Measurements from ENCODE around the gene SHROOM1. TPM values are rescaled to one million over a fixed set of nuclear protein-coding genes. Genes with fewer than 3 reads are reported as not detected.
A peak's percentile ranks its signal among the peaks of the same experiment; 100 is the strongest.

SHROOM1 gene, protein sequence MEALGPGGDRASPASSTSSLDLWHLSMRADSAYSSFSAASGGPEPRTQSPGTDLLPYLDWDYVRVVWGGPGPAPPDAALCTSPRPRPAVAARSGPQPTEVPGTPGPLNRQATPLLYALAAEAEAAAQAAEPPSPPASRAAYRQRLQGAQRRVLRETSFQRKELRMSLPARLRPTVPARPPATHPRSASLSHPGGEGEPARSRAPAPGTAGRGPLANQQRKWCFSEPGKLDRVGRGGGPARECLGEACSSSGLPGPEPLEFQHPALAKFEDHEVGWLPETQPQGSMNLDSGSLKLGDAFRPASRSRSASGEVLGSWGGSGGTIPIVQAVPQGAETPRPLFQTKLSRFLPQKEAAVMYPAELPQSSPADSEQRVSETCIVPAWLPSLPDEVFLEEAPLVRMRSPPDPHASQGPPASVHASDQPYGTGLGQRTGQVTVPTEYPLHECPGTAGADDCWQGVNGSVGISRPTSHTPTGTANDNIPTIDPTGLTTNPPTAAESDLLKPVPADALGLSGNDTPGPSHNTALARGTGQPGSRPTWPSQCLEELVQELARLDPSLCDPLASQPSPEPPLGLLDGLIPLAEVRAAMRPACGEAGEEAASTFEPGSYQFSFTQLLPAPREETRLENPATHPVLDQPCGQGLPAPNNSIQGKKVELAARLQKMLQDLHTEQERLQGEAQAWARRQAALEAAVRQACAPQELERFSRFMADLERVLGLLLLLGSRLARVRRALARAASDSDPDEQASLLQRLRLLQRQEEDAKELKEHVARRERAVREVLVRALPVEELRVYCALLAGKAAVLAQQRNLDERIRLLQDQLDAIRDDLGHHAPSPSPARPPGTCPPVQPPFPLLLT
- 10 to 100 TPM in 1 of 2 donors, 1 to 10 TPM in 1; 6.6 to 14.4 TPM for total RNA-seq
- polyA plus RNA-seq (2013, experiment 1 of 2) = 2.1 TPM
- polyA plus RNA-seq (2013, experiment 2 of 2) = 0.91 TPM
- long read RNA-seq, experiment 1 = 0 reads
- long read RNA-seq, experiment 2, partial matches to known transcripts = 9 of 24 reads
- long read RNA-seq, experiment 2, other reads (novel, unspliced or antisense) = 12 of 24 reads
- long read RNA-seq, experiment 3, partial matches to known transcripts = 6 of 8 reads
- long read RNA-seq, experiment 3, other reads (novel, unspliced or antisense) = 2 of 8 reads
- long read RNA-seq, experiment 4 = 0 reads

DNA sequence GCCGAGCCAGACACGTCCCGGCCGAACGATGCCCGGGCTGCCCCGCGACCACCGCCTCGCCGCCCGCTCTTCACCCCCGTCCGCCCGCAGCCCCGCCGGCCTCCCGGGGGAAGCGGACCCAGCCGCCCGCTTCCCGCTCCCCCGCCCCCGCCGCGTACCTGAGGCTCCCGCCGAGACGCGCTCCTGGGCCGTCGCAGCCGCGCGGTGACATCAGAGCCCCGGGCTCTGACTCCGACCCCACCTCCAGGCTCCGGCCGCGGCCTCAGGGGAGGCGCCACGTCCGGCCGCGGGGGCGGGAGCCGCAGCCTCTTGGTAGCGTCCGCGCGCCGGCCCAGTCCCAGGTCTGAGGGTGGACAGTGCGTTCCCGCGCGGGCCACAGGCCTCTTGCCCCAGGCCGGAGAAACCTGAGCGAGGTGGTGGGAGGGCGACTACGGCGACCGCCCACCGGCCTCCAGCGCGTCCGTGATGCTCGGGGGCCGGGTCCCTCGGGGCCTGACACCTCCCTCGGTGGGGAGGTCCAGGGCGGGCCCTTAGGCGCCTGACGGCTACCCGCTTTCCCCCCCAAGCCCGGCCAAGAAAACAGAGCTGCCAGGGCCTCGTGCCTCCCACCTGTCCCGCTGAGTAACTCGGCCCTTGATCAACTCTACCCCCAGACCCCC lies at the start of gene SHROOM1:
SHROOM1 (minus strand) TSS at position 212 of the 659 bp plus-strand sequence. CDS start 4,507 bp downstream, outside the sequence.
- 7 to 29% methylated on average over 13 to 78 of the region's 78 CpGs for whole genome bisulfite sequencing, 2 experiments (ENCODE audit: insufficient coverage in 1 of 2, insufficient read length in 1 of 2)
- Histone ChIP-seq H3K27me3 (ENCODE audit: control insufficient read depth, insufficient read depth, low read length, poor library complexity, severe bottlenecking) (peaks cover 58% of the 10 kb centered on the region), H3K9ac (ENCODE audit: extremely low read depth, low read length, poor library complexity, severe bottlenecking) (peak within 1 kb of the TSS; percentile 63), H3K4me1 (ENCODE audit: control insufficient read depth, insufficient read depth, low read length) (no peaks in the 10 kb centered on the region), H3K9me3 (ENCODE audit: control insufficient read depth, low read length) (no peaks in the 10 kb centered on the region), H3K4me3 (ENCODE audit: low read length) (peak within 1 kb of the TSS; percentile 74), H3K36me3 (ENCODE audit: control insufficient read depth, insufficient read depth, low read length) (no peaks in the 10 kb centered on the region), H3K27ac (ENCODE audit: low read depth, low read length) (no peak within 1 kb of the TSS)
- peak within 1 kb of the TSS; percentile 71 for H3K4me3 Mint-ChIP-seq
- no peaks in the 10 kb centered on the region for H3K36me3 Mint-ChIP-seq (ENCODE audit: low read depth)
- H3K27me3 Mint-ChIP-seq (ENCODE audit: insufficient read depth) = peaks cover 57% of the 10 kb centered on the region
- no peaks in the 10 kb centered on the region for H3K9me3 Mint-ChIP-seq
- peak; percentile 86 for DNase-seq
- peak within 1 kb of the TSS; percentile 78 for H3K27ac Mint-ChIP-seq
- TF ChIP-seq, protein P1, sequence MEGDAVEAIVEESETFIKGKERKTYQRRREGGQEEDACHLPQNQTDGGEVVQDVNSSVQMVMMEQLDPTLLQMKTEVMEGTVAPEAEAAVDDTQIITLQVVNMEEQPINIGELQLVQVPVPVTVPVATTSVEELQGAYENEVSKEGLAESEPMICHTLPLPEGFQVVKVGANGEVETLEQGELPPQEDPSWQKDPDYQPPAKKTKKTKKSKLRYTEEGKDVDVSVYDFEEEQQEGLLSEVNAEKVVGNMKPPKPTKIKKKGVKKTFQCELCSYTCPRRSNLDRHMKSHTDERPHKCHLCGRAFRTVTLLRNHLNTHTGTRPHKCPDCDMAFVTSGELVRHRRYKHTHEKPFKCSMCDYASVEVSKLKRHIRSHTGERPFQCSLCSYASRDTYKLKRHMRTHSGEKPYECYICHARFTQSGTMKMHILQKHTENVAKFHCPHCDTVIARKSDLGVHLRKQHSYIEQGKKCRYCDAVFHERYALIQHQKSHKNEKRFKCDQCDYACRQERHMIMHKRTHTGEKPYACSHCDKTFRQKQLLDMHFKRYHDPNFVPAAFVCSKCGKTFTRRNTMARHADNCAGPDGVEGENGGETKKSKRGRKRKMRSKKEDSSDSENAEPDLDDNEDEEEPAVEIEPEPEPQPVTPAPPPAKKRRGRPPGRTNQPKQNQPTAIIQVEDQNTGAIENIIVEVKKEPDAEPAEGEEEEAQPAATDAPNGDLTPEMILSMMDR (conservative IDR thresholded peaks at IDR 0.05) = no peak
- peaks cover 14% of the 10 kb centered on the region for H3K4me1 Mint-ChIP-seq

DNA sequence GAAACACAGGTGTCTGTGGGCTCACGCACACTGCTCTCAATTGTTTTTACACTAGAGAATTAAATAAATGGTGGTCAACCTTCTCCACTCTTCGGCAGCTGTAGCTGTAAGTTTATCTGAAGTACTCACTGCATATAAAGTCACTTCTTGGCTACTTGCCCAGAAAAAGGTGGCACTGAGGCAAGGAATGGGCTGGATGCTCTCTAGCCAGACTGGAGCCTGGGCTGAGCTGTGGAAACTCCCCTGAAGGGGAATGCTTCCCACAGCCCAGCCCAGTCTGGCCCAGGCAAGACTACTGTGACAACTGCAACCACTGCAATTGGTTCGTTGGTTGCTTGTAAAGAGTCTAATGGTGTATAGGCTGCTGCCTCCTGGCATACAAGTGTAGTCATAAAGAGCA lies 47.5 kb upstream of the SHROOM1 start:
- no peak overlapping the region for H3K27ac Mint-ChIP-seq
- Histone ChIP-seq H3K9ac (ENCODE audit: extremely low read depth, low read length, poor library complexity, severe bottlenecking) (no peak overlapping the region), H3K4me1 (ENCODE audit: control insufficient read depth, insufficient read depth, low read length) (no peaks in the 10 kb centered on the region), H3K9me3 (ENCODE audit: control insufficient read depth, low read length) (no peaks in the 10 kb centered on the region), H3K4me3 (ENCODE audit: low read length) (no peak overlapping the region), H3K36me3 (ENCODE audit: control insufficient read depth, insufficient read depth, low read length) (peaks cover 96% of the 10 kb centered on the region), H3K27me3 (ENCODE audit: control insufficient read depth, insufficient read depth, low read length, poor library complexity, severe bottlenecking) (no peaks in the 10 kb centered on the region), H3K27ac (ENCODE audit: low read depth, low read length) (no peak overlapping the region)
- no peak for DNase-seq
- H3K4me1 Mint-ChIP-seq = no peaks in the 10 kb centered on the region
- no peak overlapping the region for H3K4me3 Mint-ChIP-seq
- TF ChIP-seq, protein P1 (conservative IDR thresholded peaks at IDR 0.05) = no peak
- WGBS, 2 experiments (ENCODE audit: insufficient coverage in 1 of 2, insufficient read length in 1 of 2) = 94 to 95% methylated on average over 3 of the region's 3 CpGs
- H3K9me3 Mint-ChIP-seq = no peaks in the 10 kb centered on the region
- no peaks in the 10 kb centered on the region for H3K27me3 Mint-ChIP-seq (ENCODE audit: insufficient read depth)
- H3K36me3 Mint-ChIP-seq (ENCODE audit: low read depth) = peaks cover 54% of the 10 kb centered on the region

DNA sequence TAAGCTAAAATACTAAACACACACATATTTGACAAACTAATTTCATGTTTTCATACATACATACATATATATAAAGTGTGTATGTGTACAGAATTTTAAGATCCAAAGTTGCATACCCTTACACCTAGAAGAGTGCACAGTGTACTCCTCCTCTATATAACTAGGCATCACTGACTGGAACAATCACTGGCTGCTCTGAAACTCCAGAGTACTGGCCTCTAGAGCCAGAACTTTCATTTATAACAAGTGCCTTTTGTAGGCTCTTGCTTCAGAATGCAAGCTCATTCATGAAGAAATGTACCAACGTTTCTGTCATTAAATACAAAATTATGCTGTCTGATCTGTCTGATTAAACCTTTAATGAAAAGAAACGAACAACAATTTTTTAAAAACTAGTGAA lies 47.0 kb upstream of the SHROOM1 start:
- TF ChIP-seq, protein P1 (conservative IDR thresholded peaks at IDR 0.05) = no peak
- Histone ChIP-seq H3K36me3 (ENCODE audit: control insufficient read depth, insufficient read depth, low read length) (peaks cover 96% of the 10 kb centered on the region), H3K9ac (ENCODE audit: extremely low read depth, low read length, poor library complexity, severe bottlenecking) (no peak overlapping the region), H3K9me3 (ENCODE audit: control insufficient read depth, low read length) (no peaks in the 10 kb centered on the region), H3K27ac (ENCODE audit: low read depth, low read length) (no peak overlapping the region), H3K4me3 (ENCODE audit: low read length) (no peak overlapping the region), H3K27me3 (ENCODE audit: control insufficient read depth, insufficient read depth, low read length, poor library complexity, severe bottlenecking) (no peaks in the 10 kb centered on the region), H3K4me1 (ENCODE audit: control insufficient read depth, insufficient read depth, low read length) (peaks cover under 1% of the 10 kb centered on the region)
- H3K36me3 Mint-ChIP-seq (ENCODE audit: low read depth) = peaks cover 51% of the 10 kb centered on the region
- DNase-seq = no peak
- 95 to 97% methylated on average over 2 of the region's 2 CpGs for WGBS, 2 experiments (ENCODE audit: insufficient coverage in 1 of 2, insufficient read length in 1 of 2)
- H3K4me3 Mint-ChIP-seq = no peak overlapping the region
- no peak overlapping the region for H3K27ac Mint-ChIP-seq
- H3K9me3 Mint-ChIP-seq = no peaks in the 10 kb centered on the region
- no peaks in the 10 kb centered on the region for H3K4me1 Mint-ChIP-seq
- H3K27me3 Mint-ChIP-seq (ENCODE audit: insufficient read depth) = no peaks in the 10 kb centered on the region

Data from endodermal cell (in vitro differentiated cells).